Measurements from ENCODE around the gene HLA-DMA.

GRCh38 chr6:32935551-32936238 is 17.2 kb downstream of the HLA-DMA start:
- no peak for TF ChIP-seq CTCF (conservative IDR thresholded peaks at IDR 0.05)
- TF ChIP-seq EZH2 (IDR thresholded peaks at IDR 0.05; ENCODE audit: low read depth) = no peak

Data from PC-9 (cell line).